Body of pancreas (tissue), 4 donors: ENCODE measurements around the gene SEL1L.

ENCODE experiments used
- CTCF ChIP-seq, 7 experiments: fragments of 450-650 bp in 4 of 7; fragments of 200-600 bp in 3 of 7; sonication (generic) in 3 of 7; IDR thresholded peaks; one replicate each; pipeline ENCODE4 v1.5.1; 2016 to 2019; ENCODE audit warnings: antibody characterized with exemption in 7 of 7
- POLR2A ChIP-seq, 3 donors: fragments of 450-650 bp; IDR thresholded peaks; one replicate each; pipeline ENCODE4 v1.6.1; 2016; ENCODE audit warnings: antibody characterized with exemption in 3 of 3, mild to moderate bottlenecking in 2 of 3

- TF ChIP-seq CTCF (IDR thresholded peaks at IDR 0.05) (no peak), POLR2A (IDR thresholded peaks at IDR 0.05) (no peak)
Measured at GRCh38 chr14:81465507-81466228, 68.0 kb downstream of the SEL1L start.
